ENCODE data around the gene ZNF516. TPM values are rescaled to one million over a fixed set of nuclear protein-coding genes. Genes with fewer than 3 reads are reported as not detected.

The ZNF516 gene
- total RNA-seq, 1 donor from 2014 or later = 14.8 TPM

DNA sequence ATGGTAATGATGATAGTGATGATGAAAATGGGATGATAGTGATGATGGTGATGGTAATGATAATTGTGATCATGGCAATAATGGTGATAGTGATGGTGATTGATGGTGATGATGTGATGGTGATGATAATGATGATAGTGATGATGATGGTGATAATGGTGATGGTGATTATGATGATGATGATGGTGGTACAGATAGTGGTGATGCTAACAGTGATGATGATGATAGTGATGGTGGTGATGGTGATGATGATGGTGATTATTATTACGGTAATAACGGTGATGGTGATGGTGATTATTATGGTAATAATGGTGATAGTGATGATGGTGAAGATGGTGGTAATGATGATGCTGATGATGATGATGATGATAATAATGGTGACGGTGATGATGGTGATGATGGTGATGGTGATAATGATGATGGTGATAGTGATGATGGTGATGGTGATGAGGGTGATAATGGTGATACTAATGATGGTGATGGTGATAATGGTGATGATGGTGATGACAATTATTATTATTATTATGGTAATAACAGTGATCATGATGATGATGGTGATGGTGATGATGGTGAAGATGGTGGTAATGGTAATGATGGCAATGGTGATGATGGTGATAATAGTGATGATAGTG, 151.0 kb downstream of the ZNF516 start:
- DNase-seq (ENCODE audit: low read depth) = no peak
- TF ChIP-seq, protein P1, sequence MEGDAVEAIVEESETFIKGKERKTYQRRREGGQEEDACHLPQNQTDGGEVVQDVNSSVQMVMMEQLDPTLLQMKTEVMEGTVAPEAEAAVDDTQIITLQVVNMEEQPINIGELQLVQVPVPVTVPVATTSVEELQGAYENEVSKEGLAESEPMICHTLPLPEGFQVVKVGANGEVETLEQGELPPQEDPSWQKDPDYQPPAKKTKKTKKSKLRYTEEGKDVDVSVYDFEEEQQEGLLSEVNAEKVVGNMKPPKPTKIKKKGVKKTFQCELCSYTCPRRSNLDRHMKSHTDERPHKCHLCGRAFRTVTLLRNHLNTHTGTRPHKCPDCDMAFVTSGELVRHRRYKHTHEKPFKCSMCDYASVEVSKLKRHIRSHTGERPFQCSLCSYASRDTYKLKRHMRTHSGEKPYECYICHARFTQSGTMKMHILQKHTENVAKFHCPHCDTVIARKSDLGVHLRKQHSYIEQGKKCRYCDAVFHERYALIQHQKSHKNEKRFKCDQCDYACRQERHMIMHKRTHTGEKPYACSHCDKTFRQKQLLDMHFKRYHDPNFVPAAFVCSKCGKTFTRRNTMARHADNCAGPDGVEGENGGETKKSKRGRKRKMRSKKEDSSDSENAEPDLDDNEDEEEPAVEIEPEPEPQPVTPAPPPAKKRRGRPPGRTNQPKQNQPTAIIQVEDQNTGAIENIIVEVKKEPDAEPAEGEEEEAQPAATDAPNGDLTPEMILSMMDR (conservative IDR thresholded peaks at IDR 0.05; ENCODE audit: low read depth, low read length) = no peak
- H3K4me3 ChIP-seq (ENCODE audit: low read depth, low read length) = no peak overlapping the region

DNA sequence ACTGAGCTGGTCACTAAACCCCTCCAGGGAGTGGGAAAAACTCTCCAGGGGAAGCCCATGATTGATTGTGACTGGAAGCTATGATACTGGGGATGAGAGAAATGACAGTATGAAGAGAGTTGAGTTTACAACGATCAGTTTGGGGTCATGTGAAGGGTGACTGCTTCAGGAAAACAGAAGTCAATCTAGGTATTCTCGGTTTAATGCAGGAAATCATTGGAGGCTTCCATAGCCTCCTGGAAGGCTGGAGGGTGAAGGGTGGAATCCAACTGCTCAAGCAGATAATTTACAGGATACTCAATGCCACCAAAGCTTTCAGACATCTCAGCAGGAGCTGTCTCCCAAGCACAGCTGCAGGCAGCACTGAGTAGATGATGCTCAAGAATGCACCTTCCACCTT, 154.6 kb downstream of the ZNF516 start:
- TF ChIP-seq, protein P1 (conservative IDR thresholded peaks at IDR 0.05; ENCODE audit: low read depth, low read length) = no peak
- no peak overlapping the region for H3K4me3 ChIP-seq (ENCODE audit: low read depth, low read length)
- no peak for DNase-seq (ENCODE audit: low read depth)

DNA sequence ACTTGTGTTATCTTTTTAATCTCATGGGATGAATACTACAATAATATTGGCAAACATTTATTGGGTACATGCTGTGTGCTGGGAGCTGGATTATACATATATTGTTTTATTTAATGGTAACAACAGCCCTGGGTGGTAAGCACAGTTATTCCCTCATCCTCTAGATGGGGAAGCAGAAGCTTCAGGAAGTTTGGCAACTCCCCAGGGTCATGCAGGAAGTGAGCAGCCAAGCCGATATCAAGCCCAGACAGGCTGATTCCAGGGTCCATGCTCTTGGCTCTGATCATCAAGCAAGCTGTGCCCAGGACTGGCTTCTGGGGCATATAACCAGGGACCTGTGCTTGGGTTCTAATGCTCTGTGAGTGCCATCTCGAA, 155.8 kb downstream of the ZNF516 start:
- TF ChIP-seq, protein P1 (conservative IDR thresholded peaks at IDR 0.05; ENCODE audit: low read depth, low read length) = no peak
- no peak for DNase-seq (ENCODE audit: low read depth)
- H3K4me3 ChIP-seq (ENCODE audit: low read depth, low read length) = no peak overlapping the region

DNA sequence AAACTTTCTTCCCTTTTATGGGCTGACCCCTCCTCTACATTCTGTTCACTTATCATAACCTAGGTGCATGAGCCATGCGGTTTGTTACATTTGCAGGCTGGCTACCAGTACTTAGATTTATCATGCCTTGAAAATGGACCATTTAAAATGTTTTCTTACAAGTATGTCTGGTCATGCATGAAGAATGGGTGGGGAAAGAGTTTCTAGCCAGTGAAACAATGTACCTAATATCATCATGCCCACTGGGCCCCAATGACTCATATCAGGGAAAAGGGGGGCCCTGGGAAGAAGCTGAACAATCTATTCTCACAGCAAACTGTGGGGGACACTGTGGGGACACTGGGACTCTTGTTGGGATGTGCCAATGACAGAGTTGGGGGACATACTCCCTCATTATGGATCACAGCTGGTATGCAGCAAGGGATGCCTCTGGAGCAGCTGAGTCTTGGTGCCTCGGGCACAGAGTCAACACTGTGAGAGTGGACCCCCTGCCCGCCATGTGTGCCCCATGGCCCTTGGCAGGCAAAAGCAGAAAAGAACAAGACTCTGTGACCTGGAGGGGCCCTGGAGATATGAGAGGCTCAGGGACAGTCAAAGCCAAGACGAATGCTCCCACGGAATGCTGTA, 156.3 kb downstream of the ZNF516 start:
- no peak for DNase-seq (ENCODE audit: low read depth)
- H3K4me3 ChIP-seq (ENCODE audit: low read depth, low read length) = no peak overlapping the region
- TF ChIP-seq, protein P1 (conservative IDR thresholded peaks at IDR 0.05; ENCODE audit: low read depth, low read length) = no peak

DNA sequence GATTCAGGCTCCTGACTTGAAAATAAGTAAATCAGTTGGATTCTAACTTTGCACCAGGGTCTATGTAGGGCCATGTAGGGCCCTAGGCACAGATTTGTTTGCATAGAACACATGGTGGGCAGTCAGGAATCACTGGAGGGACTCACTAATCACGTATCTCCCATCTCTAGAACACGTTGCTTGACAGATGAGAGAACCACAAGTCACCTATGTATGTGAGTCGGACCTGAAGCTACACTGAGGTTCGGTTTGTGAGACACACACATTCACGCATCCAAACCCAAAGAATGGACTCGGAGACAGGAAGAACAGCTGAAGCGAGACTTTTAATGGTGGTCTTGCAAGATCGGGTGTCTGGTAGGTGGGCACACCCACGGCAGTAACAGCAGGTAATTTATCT, 157.0 kb downstream of the ZNF516 start:
- TF ChIP-seq, protein P1 (conservative IDR thresholded peaks at IDR 0.05; ENCODE audit: low read depth, low read length) = no peak
- DNase-seq (ENCODE audit: low read depth) = no peak
- H3K4me3 ChIP-seq (ENCODE audit: low read depth, low read length) = no peak overlapping the region

DNA sequence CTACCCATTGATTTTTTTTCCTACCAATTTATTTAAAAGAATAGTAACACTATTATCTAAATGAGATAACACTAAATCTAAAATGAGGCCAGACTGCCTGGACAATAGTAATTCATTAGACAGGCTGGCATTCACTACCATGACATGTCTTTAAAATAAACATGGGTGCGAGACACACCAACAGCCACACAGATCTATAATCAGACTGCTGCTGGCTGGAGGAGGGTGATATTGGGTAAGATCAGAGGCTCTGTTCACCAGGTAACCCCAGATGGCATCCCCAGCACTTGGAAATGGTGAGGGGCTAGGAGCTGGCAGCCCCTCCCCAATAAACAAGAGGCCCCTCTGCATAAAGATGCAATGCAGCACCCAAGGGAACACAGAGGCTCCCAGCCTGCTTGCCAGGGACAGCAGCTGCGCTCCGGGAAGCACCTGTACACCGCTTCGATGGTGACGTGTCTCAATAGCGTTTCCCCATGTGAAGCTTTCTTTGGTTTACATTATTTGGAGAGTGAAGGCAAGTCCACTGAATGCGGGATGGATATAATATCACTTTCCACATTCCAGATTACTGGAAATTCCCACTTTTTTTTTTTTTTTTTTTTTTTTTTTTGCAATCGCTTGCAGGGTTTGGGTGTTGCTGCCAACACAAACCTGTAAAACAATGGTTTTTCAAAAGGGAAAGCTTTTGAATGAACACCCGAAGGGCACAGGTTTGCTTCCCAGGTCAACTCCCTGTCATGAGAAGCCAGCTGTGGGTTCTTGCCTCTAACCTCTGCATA, 159.0 kb downstream of the ZNF516 start:
- H3K4me3 ChIP-seq (ENCODE audit: low read depth, low read length) = no peak overlapping the region
- DNase-seq (ENCODE audit: low read depth) = no peak
- TF ChIP-seq, protein P1 (conservative IDR thresholded peaks at IDR 0.05; ENCODE audit: low read depth, low read length) = no peak
